Caco-2 (cell line): ENCODE measurements around the gene CD59. TPM values are rescaled to one million over a fixed set of nuclear protein-coding genes. Genes with fewer than 3 reads are reported as not detected.
A peak's percentile ranks its signal among the peaks of the same experiment; 100 is the strongest.

Experiments used
- BruUV-seq: library from RNA; stranded (reverse); fragments of 400-500 nt; replicated peaks from 2 replicates; lab custom pipeline; 2021; lab: Mats Ljungman, UMichigan
- CTCF ChIA-PET: fragments of 300-600 bp; sonication (Branson Sonifier 250); formaldehyde crosslinking; loops from one replicate; lab custom pipeline; 2022; ENCODE audit warnings: antibody characterized with exemption; lab: Charles Lee
- POLR2A ChIA-PET: fragments of 300-600 bp; sonication (Branson Sonifier 250); formaldehyde crosslinking; loops from one replicate; lab custom pipeline; 2022; ENCODE audit warnings: antibody characterized with exemption; lab: Charles Lee
- DNase-seq, 2 experiments: peaks; one replicate each; pipeline versions ENCODE4 v3.0.0 to v3.0.0-alpha.2; 2020 to 2022
- H3K27me3 ChIP-seq: replicated peaks from 2 replicates; pipeline ENCODE4 v1.6.0; 2011; ENCODE audit warnings: low read length; ENCODE audit not compliant: control insufficient read depth, insufficient read depth
- H3K36me3 ChIP-seq: 2 replicates; pipeline ENCODE4 v1.5.1; 2011; ENCODE audit warnings: low read length; ENCODE audit not compliant: control insufficient read depth, insufficient read depth
- H3K4me1 ChIP-seq: fragments of 250-450 bp; sonication (Bioruptor Pico); 2 replicates; pipeline ENCODE4 v1.5.1; 2020; ENCODE audit warnings: mild to moderate bottlenecking
- H3K4me3 ChIP-seq: 2 replicates; pipeline ENCODE4 v1.5.1; 2011; ENCODE audit warnings: low read depth, mild to moderate bottlenecking, control low read depth, low read length
- H3K9me3 ChIP-seq: fragments of 250-450 bp; sonication (Bioruptor Pico); 2 replicates; pipeline ENCODE4 v1.5.1; 2020; ENCODE audit warnings: mild to moderate bottlenecking, moderate library complexity
- H3K27ac Mint-ChIP-seq: one replicate; pipeline ENCODE4 v1.8.0; 2022; ENCODE audit warnings: mixed read lengths; ENCODE audit not compliant: unreplicated experiment
- H3K27me3 Mint-ChIP-seq: one replicate; pipeline ENCODE4 v1.8.0; 2022; ENCODE audit warnings: mixed read lengths; ENCODE audit not compliant: insufficient read depth, unreplicated experiment
- H3K36me3 Mint-ChIP-seq: one replicate; pipeline ENCODE4 v1.8.0; 2022; ENCODE audit warnings: mild to moderate bottlenecking, mixed read lengths; ENCODE audit not compliant: insufficient read depth, unreplicated experiment
- H3K4me1 Mint-ChIP-seq: one replicate; pipeline ENCODE4 v1.8.0; 2022; ENCODE audit warnings: low read depth, mixed read lengths; ENCODE audit not compliant: unreplicated experiment
- H3K4me3 Mint-ChIP-seq: one replicate; pipeline ENCODE4 v1.8.0; 2022; ENCODE audit warnings: mild to moderate bottlenecking, moderate library complexity, mixed read lengths; ENCODE audit not compliant: unreplicated experiment
- H3K9me3 Mint-ChIP-seq: one replicate; pipeline ENCODE4 v1.8.0; 2022; ENCODE audit warnings: mixed read lengths; ENCODE audit not compliant: unreplicated experiment
- CTCF ChIP-seq, 2 experiments: fragments of 200-600 bp in 1 of 2; IDR thresholded peaks; 1 replicate in 1 of 2; 2 replicates in 1 of 2; pipeline versions ENCODE4 v1.5.1 to v1.8.0; 2011 to 2022; ENCODE audit warnings: antibody characterized with exemption in 1 of 2, control low read depth in 1 of 2, inconsistent platforms in 1 of 2, low read depth in 1 of 2, low read length in 1 of 2, mild to moderate bottlenecking in 1 of 2, moderate library complexity in 1 of 2; ENCODE audit not compliant: insufficient read depth in 1 of 2, severe bottlenecking in 1 of 2, unreplicated experiment in 1 of 2
- intact Hi-C: fragments of 100-400 bp; cut with micrococcal nuclease; formaldehyde crosslinking; loops from one replicate; pipeline ENCODE4 v1.10.0; 2022; ENCODE audit not compliant: unreplicated experiment
- total RNA-seq: library from RNA; stranded (reverse); gene quantifications from 2 replicates; pipeline ENCODE4 v1.2.3, GENCODE V29; 2022

CD59 gene
- total RNA-seq, 1 experiment from 2014 or later: 149 TPM

- POLR2A ChIA-PET: no interaction called here
- Histone ChIP-seq H3K27me3 (no peaks in the 10 kb centered on the region), H3K4me1 (peaks cover 14% of the 10 kb centered on the region), H3K4me3 (no peak overlapping the region), H3K36me3 (no peaks in the 10 kb centered on the region), H3K9me3 (0 out of 2 replicates have a peak, but pooled peaks cover 3% of the 10 kb centered on the region)
- Mint-ChIP-seq H3K27ac (no peak overlapping the region), H3K9me3 (no peaks in the 10 kb centered on the region), H3K4me1 (peaks cover 6% of the 10 kb centered on the region), H3K27me3 (no peaks in the 10 kb centered on the region), H3K36me3 (no peaks in the 10 kb centered on the region), H3K4me3 (no peak overlapping the region)
- CTCF ChIA-PET: interaction anchor here (2.3 kb wide), 1 partner anchor 325 kb away, joined by 7 read pairs; no protein-coding TSS in a partner anchor
- DNase-seq: peak; percentile 56 to 67
- intact Hi-C loops: loop anchor here (1.0 kb wide), 2 partner anchors 145 to 326 kb away; no protein-coding TSS in a partner anchor
- no TSS peak for BruUV-seq
- TF ChIP-seq CTCF (IDR thresholded peaks at IDR 0.05; ENCODE audit: insufficient read depth in 1 of 2, low read depth in 1 of 2, low read length in 1 of 2, severe bottlenecking in 1 of 2, unreplicated experiment in 1 of 2): peak; percentile 74 to 82
These were observed 48.3 kb downstream of the CD59 start for GRCh38 chr11:33687733-33688479.

DNA sequence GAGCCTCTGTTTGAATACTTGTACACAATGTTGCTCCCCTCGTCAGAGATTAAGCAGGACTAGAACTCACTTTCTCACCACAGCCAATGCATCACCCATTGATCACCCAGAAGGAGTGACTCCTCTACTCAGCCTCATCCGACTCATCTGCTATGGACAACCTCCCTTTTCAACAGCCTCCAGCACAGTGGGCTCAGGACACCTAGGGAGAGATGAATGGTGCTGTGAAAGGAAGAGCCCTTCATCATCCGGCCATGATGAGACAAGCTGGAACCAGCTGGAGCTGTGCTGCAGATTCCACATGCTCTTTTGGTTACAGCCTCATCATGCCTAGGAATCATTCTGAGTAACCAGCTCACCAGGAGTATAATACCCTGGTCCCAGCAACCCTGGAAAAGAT, 51.1 kb downstream of the CD59 start:
- Mint-ChIP-seq H3K36me3 (no peaks in the 10 kb centered on the region), H3K4me1 (peaks cover 4% of the 10 kb centered on the region), H3K27me3 (peaks cover 3% of the 10 kb centered on the region), H3K4me3 (no peak overlapping the region), H3K9me3 (no peaks in the 10 kb centered on the region), H3K27ac (no peak overlapping the region)
- POLR2A ChIA-PET: no interaction called here
- Histone ChIP-seq H3K9me3 (0 out of 2 replicates have a peak, but pooled peaks cover 3% of the 10 kb centered on the region), H3K4me3 (no peak overlapping the region), H3K36me3 (no peaks in the 10 kb centered on the region), H3K4me1 (no peaks in the 10 kb centered on the region), H3K27me3 (no peaks in the 10 kb centered on the region; the same call in 1 of the 2 replicates)
- CTCF ChIA-PET: interaction anchor here (0.7 kb wide), 1 partner anchor 165 kb away, joined by 3 read pairs; no protein-coding TSS in a partner anchor
- intact Hi-C loops: no loop called here
- no TSS peak for BruUV-seq
- TF ChIP-seq CTCF (IDR thresholded peaks at IDR 0.05; ENCODE audit: insufficient read depth in 1 of 2, low read depth in 1 of 2, low read length in 1 of 2, severe bottlenecking in 1 of 2, unreplicated experiment in 1 of 2): no peak
- DNase-seq: no peak

GRCh38 chr11:33684003-33684706, 52.1 kb downstream of the CD59 start:
- Histone ChIP-seq H3K36me3 (no peaks in the 10 kb centered on the region), H3K4me1 (no peaks in the 10 kb centered on the region), H3K27me3 (no peaks in the 10 kb centered on the region; the same call in 1 of the 2 replicates), H3K4me3 (no peak overlapping the region), H3K9me3 (0 out of 2 replicates have a peak, but pooled peaks cover 3% of the 10 kb centered on the region)
- Mint-ChIP-seq H3K4me3 (no peak overlapping the region), H3K36me3 (no peaks in the 10 kb centered on the region), H3K27ac (no peak overlapping the region), H3K4me1 (no peaks in the 10 kb centered on the region), H3K9me3 (no peaks in the 10 kb centered on the region), H3K27me3 (peaks cover 8% of the 10 kb centered on the region)
- CTCF ChIA-PET: interaction anchor here (0.7 kb wide), 1 partner anchor 166 kb away, joined by 3 read pairs; no protein-coding TSS in a partner anchor
- intact Hi-C loops: no loop called here
- no peak for TF ChIP-seq CTCF (IDR thresholded peaks at IDR 0.05; ENCODE audit: insufficient read depth in 1 of 2, low read depth in 1 of 2, low read length in 1 of 2, severe bottlenecking in 1 of 2, unreplicated experiment in 1 of 2)
- no TSS peak for BruUV-seq
- DNase-seq: no peak
- POLR2A ChIA-PET: no interaction called here
